Omental fat pad (tissue), 4 donors: ENCODE results near the gene LTF. TPM values are rescaled to one million over a fixed set of nuclear protein-coding genes. Genes with fewer than 3 reads are reported as not detected.

Source experiments
- ATAC-seq: fragments of 150-250 bp; one replicate; pipeline ENCODE4 v1.9.1; 2016; ENCODE audit warnings: mild to moderate bottlenecking, moderate library complexity; ENCODE audit not compliant: low FRiP score
- DNase-seq: peaks from one replicate; pipeline ENCODE4 v3.0.0-alpha.2; 2019; ENCODE audit warnings: low spot score
- total RNA-seq, 4 donors: library from RNA; depleted of rRNA; stranded (reverse); fragments of >200 nt; gene quantifications; one replicate each; pipeline ENCODE4 v1.1.0, GENCODE V29; 2016
- TF ChIP-seq, protein P1 (sequence below), 3 donors: fragments of 450-650 bp; IDR thresholded peaks; one replicate each; pipeline ENCODE4 v1.5.1; 2016 to 2017; ENCODE audit warnings: antibody characterized with exemption in 3 of 3, mild to moderate bottlenecking in 3 of 3, moderate library complexity in 2 of 3

Gene LTF
- total RNA-seq, 4 donors from 2014 or later = 3.0 to 9.6 (median 6.9) TPM

DNA sequence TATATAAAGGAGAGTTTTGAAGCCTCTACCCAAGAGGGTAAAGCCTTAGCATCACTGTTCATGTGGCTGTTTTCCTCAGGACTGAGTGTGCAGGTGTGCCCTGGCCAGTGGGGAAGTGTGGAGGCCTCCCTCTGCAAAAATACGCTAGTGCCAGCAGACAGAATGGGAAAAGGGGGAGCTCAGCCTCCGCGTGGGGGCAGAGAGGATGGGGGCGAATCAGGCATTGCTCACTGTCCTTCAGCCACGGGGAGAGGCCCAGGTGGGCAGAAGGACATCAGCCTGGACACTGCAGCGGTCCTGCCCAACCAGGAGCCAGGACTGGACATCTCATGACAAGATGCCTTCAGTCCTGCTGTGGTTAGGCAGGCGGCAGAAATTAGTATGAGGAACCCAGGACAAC is 10.1 kb downstream of the LTF start:
- TF ChIP-seq, protein P1, sequence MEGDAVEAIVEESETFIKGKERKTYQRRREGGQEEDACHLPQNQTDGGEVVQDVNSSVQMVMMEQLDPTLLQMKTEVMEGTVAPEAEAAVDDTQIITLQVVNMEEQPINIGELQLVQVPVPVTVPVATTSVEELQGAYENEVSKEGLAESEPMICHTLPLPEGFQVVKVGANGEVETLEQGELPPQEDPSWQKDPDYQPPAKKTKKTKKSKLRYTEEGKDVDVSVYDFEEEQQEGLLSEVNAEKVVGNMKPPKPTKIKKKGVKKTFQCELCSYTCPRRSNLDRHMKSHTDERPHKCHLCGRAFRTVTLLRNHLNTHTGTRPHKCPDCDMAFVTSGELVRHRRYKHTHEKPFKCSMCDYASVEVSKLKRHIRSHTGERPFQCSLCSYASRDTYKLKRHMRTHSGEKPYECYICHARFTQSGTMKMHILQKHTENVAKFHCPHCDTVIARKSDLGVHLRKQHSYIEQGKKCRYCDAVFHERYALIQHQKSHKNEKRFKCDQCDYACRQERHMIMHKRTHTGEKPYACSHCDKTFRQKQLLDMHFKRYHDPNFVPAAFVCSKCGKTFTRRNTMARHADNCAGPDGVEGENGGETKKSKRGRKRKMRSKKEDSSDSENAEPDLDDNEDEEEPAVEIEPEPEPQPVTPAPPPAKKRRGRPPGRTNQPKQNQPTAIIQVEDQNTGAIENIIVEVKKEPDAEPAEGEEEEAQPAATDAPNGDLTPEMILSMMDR (IDR thresholded peaks at IDR 0.05) = no peak
- ATAC-seq (no peak), DNase-seq (no peak)

DNA sequence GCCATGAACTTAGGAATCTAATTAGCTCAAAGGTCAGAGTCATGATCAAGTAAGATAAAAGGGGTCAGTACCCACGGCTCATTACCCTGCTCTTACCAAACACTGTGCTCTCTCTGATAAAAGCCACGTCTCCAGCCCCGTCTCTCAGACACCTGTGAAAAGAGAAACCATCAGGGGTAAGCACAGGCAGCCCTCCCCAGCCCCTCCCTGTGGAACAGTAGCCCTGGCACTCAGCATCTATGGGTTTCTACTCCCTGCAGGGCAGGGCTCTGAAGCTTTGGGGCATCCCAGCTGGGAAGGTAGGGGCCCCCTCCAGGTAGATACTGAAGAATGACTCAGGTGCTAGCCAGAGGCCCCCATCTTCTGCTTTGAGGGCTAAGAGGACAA is 10.5 kb downstream of the LTF start:
- no peak for ATAC-seq
- TF ChIP-seq, protein P1 (IDR thresholded peaks at IDR 0.05) = no peak
- no peak for DNase-seq

DNA sequence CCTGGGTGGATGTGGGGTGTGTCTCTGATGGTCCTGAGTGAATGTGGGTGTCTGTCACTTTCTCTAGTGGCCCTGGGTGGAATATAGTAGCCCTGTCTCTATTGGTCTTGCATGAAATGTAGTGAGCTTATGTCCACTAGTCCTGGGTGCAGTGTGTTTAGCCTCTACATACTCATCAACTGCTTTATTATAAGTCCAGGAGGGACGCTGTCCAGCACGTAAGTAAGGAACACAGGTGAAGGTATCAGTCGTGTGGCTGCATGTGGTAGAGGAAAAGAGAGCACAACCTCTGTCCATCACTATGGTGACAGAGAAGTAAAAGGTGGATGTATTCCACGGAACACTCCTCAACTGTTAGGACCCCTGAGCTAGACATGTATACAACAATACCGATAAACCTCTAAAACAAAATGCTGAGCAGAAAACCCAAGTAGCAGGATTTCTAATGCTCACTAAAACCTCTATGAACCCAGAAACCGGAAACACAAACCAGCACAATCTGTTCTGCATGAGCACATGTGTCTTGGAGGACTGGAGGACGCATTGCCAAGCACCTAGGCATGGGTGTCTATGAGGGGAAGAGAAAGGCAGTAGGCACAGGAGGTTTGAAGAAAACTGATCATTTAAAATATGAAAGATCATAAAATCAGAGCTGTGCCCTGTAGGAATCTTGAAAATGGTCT is 11.0 kb downstream of the LTF start:
- ATAC-seq = no peak
- TF ChIP-seq, protein P1 (IDR thresholded peaks at IDR 0.05) = no peak
- DNase-seq = no peak

DNA sequence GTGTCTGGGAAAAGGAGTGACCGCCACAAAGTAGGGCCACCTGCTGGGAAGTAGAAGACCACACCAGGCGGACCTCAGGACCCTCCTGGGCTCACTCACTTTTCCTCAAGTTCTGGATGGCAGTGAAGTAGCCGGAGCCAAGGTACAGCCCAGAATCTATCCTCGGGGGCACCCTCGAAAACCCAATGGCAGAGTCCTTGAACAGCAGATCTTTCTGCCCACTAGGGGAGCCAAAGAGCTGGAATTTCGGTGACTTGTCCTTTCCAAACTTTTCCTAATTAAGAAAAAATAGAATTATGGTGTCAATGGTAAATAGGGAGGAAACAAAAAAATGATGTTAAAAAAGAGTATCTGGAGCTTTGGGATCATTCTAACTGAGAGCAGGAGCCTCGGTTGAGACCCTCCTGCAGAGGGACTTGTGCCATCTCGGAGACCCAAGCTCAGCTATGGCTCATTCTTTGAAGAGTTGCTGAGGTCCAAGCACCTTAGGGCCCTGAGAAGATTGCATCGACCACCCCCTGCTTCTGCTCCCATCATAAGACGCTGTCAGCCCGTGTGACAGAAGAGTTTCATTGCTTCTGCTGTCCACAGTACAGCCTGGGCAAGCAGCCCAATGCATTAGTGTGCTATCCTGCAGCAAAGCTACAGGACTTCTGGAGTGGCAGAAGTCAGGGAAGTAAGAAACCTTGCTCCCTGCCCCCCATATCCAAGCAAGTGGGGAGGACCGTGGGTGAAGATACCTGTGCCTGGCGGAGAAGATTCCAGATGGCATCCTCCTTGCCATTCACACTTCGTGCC is 14.8 kb downstream of the LTF start:
- ATAC-seq (no peak), DNase-seq (no peak)
- TF ChIP-seq, protein P1 (IDR thresholded peaks at IDR 0.05) = no peak

DNA sequence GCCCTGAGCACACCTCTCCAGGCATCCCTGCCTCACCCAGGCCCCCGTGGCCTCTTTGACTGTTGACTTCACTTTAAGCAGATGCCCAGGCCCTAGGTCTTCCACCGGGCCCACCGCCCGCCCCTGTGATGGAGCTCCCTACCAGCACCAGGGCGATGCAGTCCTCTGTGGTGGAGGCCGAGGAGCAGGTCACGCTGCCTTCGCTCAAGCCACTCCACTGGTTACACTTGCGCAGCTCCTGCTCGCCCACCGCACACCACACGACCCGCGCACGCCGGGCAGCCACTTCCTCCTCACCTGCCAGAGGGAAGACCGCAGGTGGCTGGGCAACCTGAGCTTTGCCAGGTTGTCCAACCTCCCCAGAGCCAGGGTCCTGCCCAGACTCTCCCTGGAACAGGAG is 16.0 kb downstream of the LTF start:
- TF ChIP-seq, protein P1 (IDR thresholded peaks at IDR 0.05) = no peak
- DNase-seq (no peak), ATAC-seq (no peak)

DNA sequence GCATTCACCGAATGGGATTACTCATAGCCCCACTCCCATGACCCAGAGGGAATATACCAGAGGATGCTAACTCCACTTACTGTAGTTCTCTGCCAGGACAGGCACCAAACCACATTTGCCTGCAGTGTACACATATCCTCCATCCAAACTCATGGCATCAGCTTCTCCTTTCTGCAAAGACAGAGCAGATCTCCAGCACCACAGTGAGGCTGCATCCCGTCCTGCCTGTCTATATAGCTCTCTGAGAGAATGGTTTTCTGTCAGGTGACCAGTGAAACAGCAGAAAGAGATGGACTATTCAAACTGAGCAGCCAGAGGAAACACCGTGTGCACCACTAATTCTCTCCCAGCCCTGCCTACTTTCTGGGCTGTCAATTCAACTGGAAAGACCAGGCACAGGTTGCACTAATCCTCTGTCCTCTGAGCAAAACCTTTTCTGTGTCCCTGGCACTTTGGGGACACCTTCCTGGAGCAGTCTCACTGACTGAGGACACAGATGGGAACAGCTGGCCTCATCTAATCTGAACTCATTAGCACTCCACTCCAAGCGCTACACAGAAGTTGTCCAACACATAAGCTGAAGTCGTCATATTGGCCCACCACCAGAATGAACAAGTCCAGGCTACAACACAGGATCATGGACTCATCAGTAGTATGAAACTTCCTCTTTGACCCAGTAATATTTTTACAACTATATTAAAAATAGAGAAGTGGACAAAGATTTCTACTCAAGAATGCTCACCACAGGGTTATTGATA is 17.3 kb downstream of the LTF start:
- no peak for DNase-seq
- ATAC-seq = no peak
- TF ChIP-seq, protein P1 (IDR thresholded peaks at IDR 0.05) = no peak
